Sigmoid colon (tissue), 7 donors: ENCODE data around the gene MORN1. TPM values are rescaled to one million over a fixed set of nuclear protein-coding genes. Genes with fewer than 3 reads are reported as not detected.
A peak's percentile ranks its signal among the peaks of the same experiment; 100 is the strongest.

Experiments used
- DNase-seq: peaks from one replicate; pipeline ENCODE4 v3.0.0-alpha.2; 2019
- H3K27ac ChIP-seq, 4 donors: fragments of 200-600 bp; sonication (generic); one replicate each; pipeline ENCODE4 v1.5.1; 2016 to 2019; ENCODE audit warnings: mild to moderate bottlenecking in 1 of 4
- H3K27me3 ChIP-seq, 3 donors: fragments of 200-600 bp; sonication (generic); one replicate each; pipeline ENCODE4 v1.5.1; 2019; ENCODE audit warnings: mild to moderate bottlenecking in 1 of 3
- H3K36me3 ChIP-seq, 4 donors: fragments of 200-600 bp; sonication (generic); one replicate each; pipeline ENCODE4 v1.5.1; 2016 to 2019
- H3K4me1 ChIP-seq, 4 donors: fragments of 200-600 bp; sonication (generic); one replicate each; pipeline ENCODE4 v1.5.1; 2017 to 2019
- H3K4me3 ChIP-seq, 4 donors: fragments of 200-600 bp; sonication (generic); one replicate each; pipeline ENCODE4 v1.5.1; 2017 to 2019; ENCODE audit warnings: mild to moderate bottlenecking in 2 of 4, moderate library complexity in 1 of 4
- H3K9me3 ChIP-seq, 4 donors: fragments of 200-600 bp in 3 of 4; sonication (generic) in 3 of 4; one replicate each; pipeline versions ENCODE4 v1.5.1 to v1.6.1; 2013 to 2019
- EP300 ChIP-seq, 4 donors: sonication (generic); formaldehyde crosslinking; IDR thresholded peaks; one replicate each; pipeline ENCODE4 v1.6.1; 2017; ENCODE audit warnings: antibody characterized with exemption in 4 of 4
- POLR2A ChIP-seq, 2 donors: fragments of 450-650 bp; IDR thresholded peaks; one replicate each; pipeline ENCODE4 v1.6.1; 2016; ENCODE audit warnings: antibody characterized with exemption in 2 of 2, mild to moderate bottlenecking in 2 of 2, moderate library complexity in 2 of 2
- POLR2AphosphoS5 ChIP-seq, 4 donors: sonication (generic); formaldehyde crosslinking; IDR thresholded peaks; one replicate each; pipeline ENCODE4 v1.6.1; 2017; ENCODE audit warnings: antibody characterized with exemption in 4 of 4
- WGBS, 2 donors: extraction: QIAGEN DNeasy Blood & Tissue Kit; methylation state at CpG; one replicate each; pipeline ENCODE4 v1.1.7; 2013; 5-methylcytosine and 5-hydroxymethylcytosine counted together
- intact Hi-C: fragments of 100-400 bp; cut with DNase I; formaldehyde crosslinking; loops from one replicate; pipeline ENCODE4 v1.15.1; 2023
- polyA plus RNA-seq, 3 donors: library from polyadenylated mRNA; stranded (reverse); fragments of 200-250 nt; gene quantifications; one replicate each; pipeline ENCODE4 v1.2.3, GENCODE V29; 2013
- total RNA-seq, 4 donors: library from RNA; depleted of rRNA; stranded (reverse); fragments of >200 nt; gene quantifications; one replicate each; pipeline ENCODE4 v1.1.0, GENCODE V29; 2016
- TF ChIP-seq, protein P1 (sequence below), 4 experiments: fragments of 450-650 bp in 3 of 4; fragments of 200-600 bp in 1 of 4; IDR thresholded peaks; one replicate each; pipeline ENCODE4 v1.5.1; 2016 to 2019; ENCODE audit warnings: antibody characterized with exemption in 4 of 4, mild to moderate bottlenecking in 3 of 4, moderate library complexity in 2 of 4
- donor health status: healthy with polysubstance abuse.
- donor health status: Bipolar disorder and iron deficiency.
- donor health status: healthy.

MORN1 gene
- total and polyA plus RNA-seq, 7 donors: 2.4 to 9.1 (median 6.4) TPM

- 98% methylated on average over 2 of the region's 2 CpGs for WGBS, 2 donors
- no peak overlapping the region for H3K27ac ChIP-seq
- TF ChIP-seq POLR2AphosphoS5 (IDR thresholded peaks at IDR 0.05): no peak
- TF ChIP-seq, protein P1, sequence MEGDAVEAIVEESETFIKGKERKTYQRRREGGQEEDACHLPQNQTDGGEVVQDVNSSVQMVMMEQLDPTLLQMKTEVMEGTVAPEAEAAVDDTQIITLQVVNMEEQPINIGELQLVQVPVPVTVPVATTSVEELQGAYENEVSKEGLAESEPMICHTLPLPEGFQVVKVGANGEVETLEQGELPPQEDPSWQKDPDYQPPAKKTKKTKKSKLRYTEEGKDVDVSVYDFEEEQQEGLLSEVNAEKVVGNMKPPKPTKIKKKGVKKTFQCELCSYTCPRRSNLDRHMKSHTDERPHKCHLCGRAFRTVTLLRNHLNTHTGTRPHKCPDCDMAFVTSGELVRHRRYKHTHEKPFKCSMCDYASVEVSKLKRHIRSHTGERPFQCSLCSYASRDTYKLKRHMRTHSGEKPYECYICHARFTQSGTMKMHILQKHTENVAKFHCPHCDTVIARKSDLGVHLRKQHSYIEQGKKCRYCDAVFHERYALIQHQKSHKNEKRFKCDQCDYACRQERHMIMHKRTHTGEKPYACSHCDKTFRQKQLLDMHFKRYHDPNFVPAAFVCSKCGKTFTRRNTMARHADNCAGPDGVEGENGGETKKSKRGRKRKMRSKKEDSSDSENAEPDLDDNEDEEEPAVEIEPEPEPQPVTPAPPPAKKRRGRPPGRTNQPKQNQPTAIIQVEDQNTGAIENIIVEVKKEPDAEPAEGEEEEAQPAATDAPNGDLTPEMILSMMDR (IDR thresholded peaks at IDR 0.05): no peak
- TF ChIP-seq EP300 (IDR thresholded peaks at IDR 0.05): no peak
- no peak for TF ChIP-seq POLR2A (IDR thresholded peaks at IDR 0.05)
- no peak for DNase-seq
- no peaks in the 10 kb centered on the region for H3K27me3 ChIP-seq
- no peaks in the 10 kb centered on the region for H3K36me3 ChIP-seq
- H3K9me3 ChIP-seq: no peaks in the 10 kb centered on the region
- H3K4me1 ChIP-seq: peaks cover 0 to 17% (median 12%) of the 10 kb centered on the region in 4 donors
- H3K4me3 ChIP-seq: no peak overlapping the region
- intact Hi-C loops: no loop called here
These were observed 27.4 kb downstream of the MORN1 start for GRCh38 chr1:2363847-2364513.

DNA sequence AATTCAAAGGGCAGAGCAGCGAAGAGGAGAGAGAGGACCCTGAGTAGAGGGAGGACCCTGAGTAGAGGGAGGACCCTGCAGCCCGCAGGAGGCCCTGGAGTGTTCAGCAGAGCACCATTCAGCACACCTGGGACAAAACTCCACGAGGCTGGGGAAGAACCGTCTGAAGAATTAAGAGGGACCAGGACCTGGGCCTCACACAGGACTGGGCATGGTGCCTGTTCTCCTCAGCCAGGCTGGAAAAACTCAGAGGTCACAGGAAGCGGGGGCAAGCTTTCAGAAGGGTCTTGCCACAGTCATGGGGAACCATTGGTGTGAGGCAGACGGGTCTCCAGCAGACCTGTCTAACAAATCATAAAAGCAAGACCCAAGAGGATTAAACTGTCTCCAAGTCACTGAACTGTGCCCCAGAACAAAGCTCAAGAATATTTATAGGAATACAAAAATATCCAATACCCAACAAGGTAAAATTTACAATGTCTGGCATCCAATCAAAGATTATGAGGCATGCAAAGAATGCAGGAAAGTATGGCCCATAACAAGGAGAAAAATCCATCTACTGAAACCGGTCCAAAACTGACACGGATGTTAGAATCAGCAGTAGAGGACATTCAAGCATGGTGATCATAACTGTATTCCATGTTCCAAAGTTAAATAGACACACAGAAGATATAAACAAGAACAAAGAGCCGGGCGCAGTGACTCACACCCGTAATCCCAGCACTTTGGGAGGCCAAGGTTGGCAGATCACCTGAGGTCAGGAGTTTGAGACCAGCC lies 30.6 kb downstream of the MORN1 start:
- no peaks in the 10 kb centered on the region for H3K9me3 ChIP-seq
- no peaks in the 10 kb centered on the region for H3K36me3 ChIP-seq
- peaks cover 0 to 17% (median 14%) of the 10 kb centered on the region in 4 donors for H3K4me1 ChIP-seq
- intact Hi-C loops: no loop called here
- TF ChIP-seq POLR2AphosphoS5 (IDR thresholded peaks at IDR 0.05): peak in 3 of 4 donors; percentile 33 to 51 (median 36)
- TF ChIP-seq POLR2A (IDR thresholded peaks at IDR 0.05): no peak
- 80 to 90% methylated on average over 11 of the region's 11 CpGs for WGBS, 2 donors
- peak; percentile 45 for DNase-seq
- peak overlapping the region; percentile 51 to 84 (median 68) for H3K27ac ChIP-seq
- no peaks in the 10 kb centered on the region for H3K27me3 ChIP-seq
- H3K4me3 ChIP-seq: no peak overlapping the region

DNA sequence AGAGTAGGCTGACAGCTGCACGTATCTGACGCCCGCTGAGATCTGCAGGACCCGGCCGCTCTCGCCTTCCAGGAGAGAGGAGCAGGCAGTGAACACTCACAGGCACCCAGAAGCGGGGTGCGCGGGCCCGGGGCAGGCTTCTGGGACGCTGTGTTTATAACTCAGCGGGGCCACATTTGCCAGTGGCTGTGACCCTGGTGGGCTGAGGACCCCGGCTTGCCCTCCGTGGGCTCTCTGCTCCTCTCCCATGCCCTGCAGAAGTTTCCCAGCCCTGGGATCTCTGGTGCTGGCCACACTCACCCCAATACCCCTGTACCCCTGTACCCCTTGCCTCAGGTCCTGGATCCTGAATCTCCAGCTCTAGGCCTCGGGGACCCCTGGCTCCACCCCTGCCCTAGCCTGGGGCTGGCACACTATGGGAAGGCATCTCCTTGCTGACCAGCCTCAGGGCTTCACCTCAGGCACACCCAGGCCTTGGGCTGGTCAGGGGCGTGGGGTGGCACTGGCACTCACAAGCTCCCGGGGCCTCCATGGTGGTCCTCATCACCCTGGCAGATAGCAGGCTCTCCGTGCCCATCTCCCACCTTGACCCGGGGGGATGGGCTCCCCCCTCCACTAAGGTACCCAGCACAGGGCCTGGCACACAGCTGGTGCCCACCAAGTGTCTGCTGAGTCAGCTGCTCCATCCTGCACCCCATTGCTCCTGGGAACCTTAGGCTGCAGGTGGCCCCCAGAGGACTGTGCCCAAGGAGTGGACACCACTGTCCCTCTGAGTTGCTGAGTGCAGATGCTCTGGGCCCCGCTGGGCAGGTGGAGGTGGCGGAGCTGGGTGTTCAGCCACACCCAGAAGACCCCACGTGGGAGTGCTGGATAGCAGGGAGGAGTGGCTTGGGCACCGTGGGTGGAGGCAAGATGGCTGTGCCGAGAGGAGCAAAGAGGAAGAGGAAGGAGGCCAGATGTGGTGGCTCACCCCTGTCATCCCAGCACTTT lies 32.4 kb downstream of the MORN1 start:
- peak; percentile 53 for DNase-seq
- no peaks in the 10 kb centered on the region for H3K27me3 ChIP-seq
- H3K27ac ChIP-seq: peak overlapping the region in 1 of 4 donors; percentile 84
- no peak overlapping the region for H3K4me3 ChIP-seq
- no peaks in the 10 kb centered on the region for H3K36me3 ChIP-seq
- H3K4me1 ChIP-seq: peaks cover 0 to 30% (median 27%) of the 10 kb centered on the region in 4 donors
- TF ChIP-seq, protein P1 (IDR thresholded peaks at IDR 0.05): no peak
- no peak for TF ChIP-seq POLR2A (IDR thresholded peaks at IDR 0.05)
- TF ChIP-seq EP300 (IDR thresholded peaks at IDR 0.05): no peak
- TF ChIP-seq POLR2AphosphoS5 (IDR thresholded peaks at IDR 0.05): no peak
- H3K9me3 ChIP-seq: no peaks in the 10 kb centered on the region
- 85 to 94% methylated on average over 24 of the region's 24 CpGs for WGBS, 2 donors
- intact Hi-C loops: no loop called here

DNA sequence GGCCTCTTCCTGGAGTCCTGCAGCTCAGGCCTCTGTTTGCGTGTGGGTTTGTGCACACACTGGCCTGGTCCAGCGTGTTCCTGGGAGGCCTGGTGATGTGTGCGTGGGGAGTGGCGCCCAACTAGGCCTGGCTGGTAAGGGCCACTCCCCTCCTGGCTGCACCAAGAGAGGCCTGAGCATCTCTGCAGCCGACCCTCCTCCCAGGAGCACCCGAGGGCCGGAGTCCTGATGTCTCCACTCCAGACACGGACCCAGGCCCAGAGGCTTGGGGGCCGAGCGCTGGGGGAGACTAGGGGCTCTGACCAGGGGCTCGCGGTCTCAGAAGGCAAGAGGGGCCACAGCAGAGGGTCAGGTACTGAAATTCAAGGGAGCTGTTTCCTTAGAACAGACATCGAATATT lies 33.3 kb downstream of the MORN1 start:
- H3K27ac ChIP-seq: no peak overlapping the region
- peaks cover 0 to 34% (median 28%) of the 10 kb centered on the region in 4 donors for H3K4me1 ChIP-seq
- H3K36me3 ChIP-seq: no peaks in the 10 kb centered on the region
- WGBS, 2 donors: 90 to 91% methylated on average over 13 of the region's 13 CpGs
- peak; percentile 45 for DNase-seq
- intact Hi-C loops: no loop called here
- H3K27me3 ChIP-seq: no peaks in the 10 kb centered on the region
- TF ChIP-seq, protein P1 (IDR thresholded peaks at IDR 0.05): no peak
- no peak for TF ChIP-seq EP300 (IDR thresholded peaks at IDR 0.05)
- TF ChIP-seq POLR2AphosphoS5 (IDR thresholded peaks at IDR 0.05): no peak
- TF ChIP-seq POLR2A (IDR thresholded peaks at IDR 0.05): no peak
- no peak overlapping the region for H3K4me3 ChIP-seq
- no peaks in the 10 kb centered on the region for H3K9me3 ChIP-seq
